Dermis lymphatic vessel endothelial cell (primary cell): ENCODE measurements around the gene TSN. TPM values are rescaled to one million over a fixed set of nuclear protein-coding genes. Genes with fewer than 3 reads are reported as not detected.

Source experiments
- total RNA-seq: library from RNA; depleted of rRNA; stranded (reverse); fragments of >200 nt; gene quantifications from 2 replicates; pipeline ENCODE4 v1.2.1, GENCODE V29; 2014

The TSN gene
- total RNA-seq = 92.8 and 155 TPM in 2 replicates

GRCh38 chr2:121755237-121756111 lies at the start of gene TSN:
TSS of gene TSN (plus strand) at chr2:121755651. CDS start at chr2:121755780, 129 bp downstream.

GRCh38 chr2:121736462-121737336 lies 18.8 kb upstream of the TSN start, which contains the start of gene NIFK:
TSS of gene NIFK (minus strand) at chr2:121736875. CDS start at chr2:121736850, 25 bp downstream.

Other genes starting within 250 kb of the TSN start
- under 0.01 TPM in 2 replicates for gene RNU4ATAC, start 224.8 kb upstream of the TSN start, total RNA-seq
- 30.8 and 32.0 TPM in 2 replicates for gene CLASP1, start 106.2 kb upstream of the TSN start, total RNA-seq
- gene NIFK, start 18.8 kb upstream of the TSN start, total RNA-seq = 40.0 and 41.3 TPM in 2 replicates